HG03469 (cell line): ENCODE results near the gene GLIPR1L2.

Experiments used
- ATAC-seq: cut with Tn5 transposase; IDR thresholded peaks from one replicate; pipeline ENCODE4 v1.9.1; 2021; ENCODE audit warnings: mild to moderate bottlenecking, moderate library complexity, moderate number of reproducible peaks; ENCODE audit not compliant: unreplicated experiment

Gene GLIPR1L2

DNA sequence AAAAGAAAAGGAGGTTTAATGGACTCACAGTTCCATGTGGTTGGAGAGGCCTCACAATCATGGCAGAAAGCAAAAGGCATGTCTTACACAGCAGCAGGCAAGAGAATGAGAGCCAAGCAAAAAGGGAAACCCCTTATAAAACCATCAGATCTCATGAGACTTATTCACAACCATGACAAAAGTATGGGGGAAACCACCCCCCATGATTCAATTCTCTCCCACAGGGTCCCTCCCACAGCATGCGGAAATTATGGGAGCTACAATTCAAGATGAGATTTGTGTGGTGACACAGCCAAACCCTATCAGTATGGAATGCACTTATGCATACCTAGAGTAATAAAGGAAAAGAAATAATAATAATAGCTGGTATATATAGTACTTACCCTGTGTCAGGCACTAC is 85.2 kb downstream of the GLIPR1L2 start:
- ATAC-seq = no peak

DNA sequence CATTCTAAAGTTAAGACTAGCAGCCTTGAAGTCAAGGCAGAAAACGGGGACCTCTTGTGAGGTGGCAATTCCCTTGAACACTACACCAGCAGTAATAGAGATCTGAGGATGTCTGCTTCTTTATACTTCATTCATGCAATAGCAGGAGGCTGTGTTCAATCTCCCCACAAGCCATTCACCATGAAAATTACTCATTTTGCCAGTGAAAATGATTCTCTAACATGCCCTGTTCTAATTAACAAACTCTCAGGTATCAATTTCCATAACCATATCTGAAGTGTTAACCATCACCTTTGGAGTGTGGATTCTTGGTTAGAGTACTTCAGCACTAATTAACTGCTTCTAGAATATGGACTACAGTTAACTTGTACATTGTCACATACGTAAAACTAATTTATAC is 86.2 kb downstream of the GLIPR1L2 start:
- ATAC-seq = no peak

DNA sequence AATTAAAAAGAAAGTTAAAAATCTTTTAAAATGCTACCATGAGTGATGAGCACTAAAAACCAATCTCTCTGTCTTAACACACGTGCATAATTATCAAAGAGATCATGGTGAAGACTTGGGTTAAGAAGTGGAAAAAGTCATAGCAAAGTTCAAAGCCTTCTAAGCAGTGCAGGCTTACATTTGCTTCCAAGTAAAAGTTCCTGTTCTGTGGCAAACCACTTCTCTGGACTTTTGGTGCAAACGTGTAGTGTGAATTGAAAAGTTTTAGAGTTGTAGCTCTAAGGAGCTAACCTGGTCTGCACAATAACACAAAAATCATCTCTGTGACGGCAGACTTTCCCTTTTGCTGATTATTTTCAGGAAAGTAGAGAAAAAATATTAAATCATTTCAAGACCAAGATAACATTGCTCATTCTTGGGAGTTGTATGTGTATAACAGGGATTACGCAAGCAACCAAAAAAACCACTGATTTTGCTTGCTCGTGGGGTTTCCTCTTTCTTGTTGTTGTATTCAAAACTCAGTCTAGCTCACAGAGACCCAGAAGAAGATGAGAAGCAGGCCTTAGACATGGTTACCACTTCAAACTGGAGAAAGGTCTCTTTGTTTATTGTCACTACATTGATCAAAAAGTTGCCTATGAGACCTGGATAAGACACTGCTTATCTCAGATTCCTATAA is 87.4 kb downstream of the GLIPR1L2 start:
- ATAC-seq = peak; percentile 18

DNA sequence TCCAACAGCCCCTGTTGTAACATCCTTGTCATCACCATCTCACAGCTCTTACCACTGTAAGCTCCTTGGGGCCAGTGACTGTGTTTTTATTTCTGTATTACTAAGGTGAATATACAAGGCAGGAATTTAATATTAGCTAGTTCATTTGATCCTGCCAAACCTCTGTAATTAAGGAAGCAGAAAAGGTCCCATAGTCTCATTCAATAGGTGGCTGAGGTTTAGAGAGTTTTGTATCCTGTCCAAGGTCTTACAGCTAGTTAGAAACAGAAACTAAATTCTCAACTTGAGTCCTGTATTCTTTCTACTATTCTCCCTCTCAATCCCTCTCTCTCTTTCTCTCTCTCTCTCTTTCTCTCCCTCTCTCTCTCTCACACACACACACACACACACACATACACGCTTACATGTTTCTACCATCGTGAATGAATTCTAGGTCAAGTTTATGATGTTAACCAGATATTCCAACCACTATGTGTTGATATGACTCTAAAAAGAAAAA is 89.1 kb downstream of the GLIPR1L2 start:
- ATAC-seq = peak; percentile 21

DNA sequence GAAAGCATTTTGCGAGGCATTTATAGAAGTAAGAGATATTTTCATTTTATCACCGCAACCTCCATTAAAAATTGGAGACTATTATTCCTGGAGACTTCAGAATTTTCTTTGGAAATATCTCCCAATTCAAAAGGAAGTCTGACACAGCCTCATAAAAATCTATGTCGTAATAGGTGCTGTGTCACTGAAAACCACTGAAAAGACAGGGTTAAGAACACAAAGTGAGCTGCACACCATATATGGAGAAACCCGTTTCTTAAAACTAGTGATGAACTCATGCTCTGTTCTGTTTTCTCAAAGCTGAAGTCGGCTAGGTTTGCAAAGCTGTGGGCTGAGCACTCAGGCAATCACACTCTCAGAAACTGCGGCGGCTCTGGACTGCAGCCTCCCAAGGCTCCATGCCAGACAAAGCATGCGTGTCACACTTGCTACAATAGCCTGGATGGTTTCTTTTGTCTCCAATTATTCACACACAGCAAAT is 89.6 kb downstream of the GLIPR1L2 start, which contains the start of gene GLIPR1:
Gene GLIPR1, plus strand, starts transcription at position 287 of the 481 bp plus-strand sequence. Its CDS starts 126 bp downstream, at position 413.
- ATAC-seq = peak; percentile 92

DNA sequence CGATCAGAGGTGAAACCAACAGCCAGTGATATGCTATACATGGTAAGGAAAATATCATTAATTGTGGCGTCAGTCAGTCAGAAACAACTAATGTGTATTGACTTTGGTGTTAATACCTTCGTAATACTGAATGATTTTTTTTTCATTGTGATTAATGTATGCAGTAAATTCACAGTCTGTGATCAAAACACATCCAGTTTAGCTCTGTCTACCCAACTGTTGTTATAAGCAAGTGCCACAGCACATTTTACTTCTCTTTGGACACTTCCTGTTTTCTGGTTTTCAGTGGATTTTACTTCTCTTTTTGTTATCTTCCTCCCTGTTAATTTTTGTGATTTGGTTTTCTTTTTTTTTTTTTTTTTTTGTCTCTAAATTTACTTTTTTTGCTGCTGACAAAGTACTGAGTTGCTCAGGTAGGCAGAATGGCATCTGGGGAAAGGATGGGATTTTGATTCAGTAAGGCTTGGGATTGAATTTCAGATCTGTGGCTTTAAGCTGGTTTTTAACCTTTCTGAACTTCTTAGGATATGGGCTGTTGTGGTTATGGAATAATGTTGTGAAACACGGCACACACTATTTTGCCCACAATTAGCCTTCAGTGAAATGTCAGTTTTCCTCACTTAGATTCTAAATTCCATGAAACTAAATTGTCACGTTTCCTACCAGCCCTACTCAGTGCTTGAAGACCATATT is 90.3 kb downstream of the GLIPR1L2 start:
- peak; percentile 13 for ATAC-seq

DNA sequence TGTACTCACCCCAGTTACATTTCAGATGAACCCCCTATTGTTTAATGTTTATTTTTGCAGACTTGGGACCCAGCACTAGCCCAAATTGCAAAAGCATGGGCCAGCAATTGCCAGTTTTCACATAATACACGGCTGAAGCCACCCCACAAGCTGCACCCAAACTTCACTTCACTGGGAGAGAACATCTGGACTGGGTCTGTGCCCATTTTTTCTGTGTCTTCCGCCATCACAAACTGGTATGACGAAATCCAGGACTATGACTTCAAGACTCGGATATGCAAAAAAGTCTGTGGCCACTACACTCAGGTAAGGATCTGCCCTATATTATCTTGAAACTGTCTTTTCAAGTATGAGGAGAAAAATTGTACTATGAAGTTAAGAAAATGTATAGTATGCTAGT is 90.9 kb downstream of the GLIPR1L2 start:
- ATAC-seq = no peak
